HepG2 (cell line): ENCODE data around the gene SLC7A8. TPM values are rescaled to one million over a fixed set of nuclear protein-coding genes. Genes with fewer than 3 reads are reported as not detected.

Experiments
- ARID5B ChIP-seq: IDR thresholded peaks from 2 replicates; pipeline ENCODE4 v1.4.0; 2020; ENCODE audit warnings: mild to moderate bottlenecking, missing genetic modification reagents
- ATAD3A ChIP-seq: sonication (generic); formaldehyde crosslinking; IDR thresholded peaks from 2 replicates; pipeline ENCODE4 v1.4.0; 2020; ENCODE audit warnings: missing genetic modification reagents
- DNMT3B ChIP-seq: conservative IDR thresholded peaks from 2 replicates; pipeline ENCODE4 v1.6.1; 2016; ENCODE audit warnings: missing biosample characterization, control low read depth
- E2F2 ChIP-seq: sonication (generic); formaldehyde crosslinking; IDR thresholded peaks from 2 replicates; pipeline ENCODE4 v1.4.0; 2020; ENCODE audit warnings: missing genetic modification reagents, borderline replicate concordance
- HDAC2 ChIP-seq: sonication (generic); formaldehyde crosslinking; IDR thresholded peaks from 2 replicates; pipeline ENCODE4 v1.4.0; 2020; ENCODE audit warnings: missing genetic modification reagents
- KDM6A ChIP-seq: IDR thresholded peaks from 2 replicates; pipeline ENCODE4 v1.6.1; 2016; ENCODE audit warnings: low read depth
- MTA1 ChIP-seq: sonication (generic); formaldehyde crosslinking; IDR thresholded peaks from 2 replicates; pipeline ENCODE4 v1.4.0; 2020; ENCODE audit warnings: missing genetic modification reagents, mild to moderate bottlenecking, borderline replicate concordance
- NKX3-1 ChIP-seq: sonication (generic); formaldehyde crosslinking; IDR thresholded peaks from 2 replicates; pipeline ENCODE4 v1.5.0; 2020; ENCODE audit warnings: missing genetic modification reagents
- NR3C1 ChIP-seq: sonication (generic); formaldehyde crosslinking; IDR thresholded peaks from 2 replicates; pipeline ENCODE4 v1.4.0; 2020; ENCODE audit warnings: missing genetic modification reagents
- PLSCR1 ChIP-seq: sonication (generic); formaldehyde crosslinking; IDR thresholded peaks from 2 replicates; pipeline ENCODE4 v1.5.0; 2020; ENCODE audit warnings: missing genetic modification reagents, mild to moderate bottlenecking, borderline replicate concordance
- RFXANK ChIP-seq: IDR thresholded peaks from 2 replicates; pipeline ENCODE4 v1.6.1; 2016
- SP5 ChIP-seq: IDR thresholded peaks from 2 replicates; pipeline ENCODE4 v1.6.1; 2016; ENCODE audit warnings: low read depth, borderline replicate concordance
- TGIF2 ChIP-seq: IDR thresholded peaks from 2 replicates; pipeline ENCODE4 v1.6.1; 2016; ENCODE audit warnings: control low read depth, missing compliant biosample characterization
- ZBTB44 ChIP-seq: sonication (generic); formaldehyde crosslinking; IDR thresholded peaks from 2 replicates; pipeline ENCODE4 v1.4.0; 2020; ENCODE audit warnings: missing genetic modification reagents
- ZFP37 ChIP-seq: sonication (generic); formaldehyde crosslinking; IDR thresholded peaks from 2 replicates; pipeline ENCODE4 v1.4.0; 2020; ENCODE audit warnings: missing genetic modification reagents, borderline replicate concordance
- ZFX ChIP-seq: sonication (generic); formaldehyde crosslinking; IDR thresholded peaks from 2 replicates; pipeline ENCODE4 v1.4.0; 2020; ENCODE audit warnings: mild to moderate bottlenecking, low read depth, missing genetic modification reagents, moderate library complexity
- ZNF160 ChIP-seq: sonication (generic); formaldehyde crosslinking; IDR thresholded peaks from 2 replicates; pipeline ENCODE4 v1.8.0; 2022; ENCODE audit warnings: mild to moderate bottlenecking, inconsistent platforms, missing genetic modification reagents
- ZNF274 ChIP-seq: sonication (generic); formaldehyde crosslinking; IDR thresholded peaks from 2 replicates; pipeline ENCODE4 v1.5.1; 2020; ENCODE audit warnings: mild to moderate bottlenecking, missing genetic modification reagents
- ZNF296 ChIP-seq: sonication (generic); formaldehyde crosslinking; conservative IDR thresholded peaks from 2 replicates; pipeline ENCODE4 v1.5.0; 2020; ENCODE audit warnings: mild to moderate bottlenecking, missing genetic modification reagents
- ZNF333 ChIP-seq: sonication (generic); formaldehyde crosslinking; IDR thresholded peaks from 2 replicates; pipeline ENCODE4 v1.4.0; 2020; ENCODE audit warnings: mild to moderate bottlenecking, missing genetic modification reagents, borderline replicate concordance
- ZNF775 ChIP-seq: sonication (generic); formaldehyde crosslinking; IDR thresholded peaks from 2 replicates; pipeline ENCODE4 v1.4.0; 2020; ENCODE audit warnings: missing genetic modification reagents, mild to moderate bottlenecking, moderate library complexity, borderline replicate concordance
- polyA plus RNA-seq, 8 experiments: library from polyadenylated mRNA; depleted of rRNA in 3 of 8; stranded (reverse) in 7 of 8; unstranded in 1 of 8; fragments of >200 nt; fragmentation: Illumina TruSeq in 4 of 8; extraction: Trizol in 4 of 8; gene quantifications; 2 replicates each; pipeline versions ENCODE4 v1.2.1 to v1.2.3, GENCODE V29; 2011 to 2016; ENCODE audit warnings: low read depth in 4 of 8, missing spikeins in 1 of 8, mixed read lengths in 1 of 8; ENCODE audit not compliant: insufficient read depth in 1 of 8
- total RNA-seq, 5 experiments: library from RNA; depleted of rRNA; stranded (reverse); fragments of >200 nt; fragmentation: Illumina TruSeq; extraction: Trizol; gene quantifications; 2 replicates each; pipeline ENCODE4 v1.2.3, GENCODE V29; 2016; ENCODE audit warnings: low read depth in 1 of 5
- TF ChIP-seq, protein P1 (sequence below): sonication (generic); formaldehyde crosslinking; conservative IDR thresholded peaks from 2 replicates; pipeline ENCODE4 v1.4.0; 2020; ENCODE audit warnings: missing genetic modification reagents

The SLC7A8 gene
- total and polyA plus RNA-seq, 2 of the 13 experiments (the other 11 are each of a cell fraction or from before 2014, with no cell fraction given): 0.25 TPM; not detected in 1

GRCh38 chr14:23094666-23095195, 88.7 kb downstream of the SLC7A8 start, which contains the start of gene ACIN1 (continued):
- TF ChIP-seq ZBTB44 (CRISPR knock-in tag): peak; percentile 87; the same call in 1 of the 2 replicates
- peak; percentile 66; the same call in 1 of the 2 replicates for TF ChIP-seq RFXANK (CRISPR knock-in tag)
- TF ChIP-seq ZNF296: no peak
- no peak for TF ChIP-seq DNMT3B (CRISPR knock-in tag)
- TF ChIP-seq SP5: 0 out of 2 replicates have a peak, but pooled peaks have one; percentile 11
- peak; percentile 78 for TF ChIP-seq ARID5B (CRISPR knock-in tag)
- TF ChIP-seq E2F2: peak; percentile 96; the same call in 1 of the 2 replicates
- no peak for TF ChIP-seq PLSCR1
- peak; percentile 99 for TF ChIP-seq MTA1 (CRISPR knock-in tag)
- TF ChIP-seq, protein P1, sequence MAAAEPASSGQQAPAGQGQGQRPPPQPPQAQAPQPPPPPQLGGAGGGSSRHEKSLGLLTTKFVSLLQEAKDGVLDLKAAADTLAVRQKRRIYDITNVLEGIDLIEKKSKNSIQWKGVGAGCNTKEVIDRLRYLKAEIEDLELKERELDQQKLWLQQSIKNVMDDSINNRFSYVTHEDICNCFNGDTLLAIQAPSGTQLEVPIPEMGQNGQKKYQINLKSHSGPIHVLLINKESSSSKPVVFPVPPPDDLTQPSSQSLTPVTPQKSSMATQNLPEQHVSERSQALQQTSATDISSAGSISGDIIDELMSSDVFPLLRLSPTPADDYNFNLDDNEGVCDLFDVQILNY: peak; percentile 86
- peak; percentile 94; the same call in 1 of the 2 replicates for TF ChIP-seq ZNF775 (CRISPR knock-in tag)
- TF ChIP-seq TGIF2 (CRISPR knock-in tag): peak; percentile 76
- peak; percentile 89; the same call in 1 of the 2 replicates for TF ChIP-seq NKX3-1 (CRISPR knock-in tag)
- peak; percentile 97 for TF ChIP-seq ZNF160 (CRISPR knock-in tag)
- peak; percentile 77 for TF ChIP-seq ATAD3A (CRISPR knock-in tag)
- peak; percentile 91 for TF ChIP-seq ZFP37
- TF ChIP-seq HDAC2 (CRISPR knock-in tag): peak; percentile 78; the same call in 1 of the 2 replicates
- peak; percentile 99 for TF ChIP-seq ZNF274 (CRISPR knock-in tag)
- TF ChIP-seq ZFX (CRISPR knock-in tag): peak; percentile 93
- peak; percentile 99 for TF ChIP-seq ZNF333 (CRISPR knock-in tag)
- no peak for TF ChIP-seq KDM6A
- TF ChIP-seq NR3C1 (CRISPR knock-in tag): 0 out of 2 replicates have a peak, but pooled peaks have one; percentile 39
